ENCODE measurements around the gene STARD10. TPM values are rescaled to one million over a fixed set of nuclear protein-coding genes. Genes with fewer than 3 reads are reported as not detected.

The STARD10 gene
- total RNA-seq, 6 experiments from 2014 or later: 10.8 to 16.9 (median 15.8) TPM

- H3K36me3 Mint-ChIP-seq (ENCODE audit: low read depth): no peaks in the 10 kb centered on the region
- peak overlapping the region; percentile 27; the same call in 1 of the 2 replicates for H3K4me3 Mint-ChIP-seq
- no peak for TF ChIP-seq CTCF (IDR thresholded peaks at IDR 0.05)
- H3K27me3 Mint-ChIP-seq (ENCODE audit: insufficient read depth): peaks cover 4% of the 10 kb centered on the region
- DNase-seq: peak; percentile 39
- no peaks in the 10 kb centered on the region for H3K9me3 Mint-ChIP-seq
- peak overlapping the region; percentile 39 for H3K27ac Mint-ChIP-seq
- peaks cover 38% of the 10 kb centered on the region for H3K4me1 Mint-ChIP-seq (ENCODE audit: low read depth)
These were observed 22.3 kb downstream of the STARD10 start for GRCh38 chr11:72771507-72771906.

- peaks cover 38% of the 10 kb centered on the region for H3K4me1 Mint-ChIP-seq (ENCODE audit: low read depth)
- DNase-seq: no peak
- TF ChIP-seq CTCF (IDR thresholded peaks at IDR 0.05): no peak
- H3K27me3 Mint-ChIP-seq (ENCODE audit: insufficient read depth): peaks cover 6% of the 10 kb centered on the region
- H3K27ac Mint-ChIP-seq: no peak overlapping the region
- H3K9me3 Mint-ChIP-seq: no peaks in the 10 kb centered on the region
- no peaks in the 10 kb centered on the region for H3K36me3 Mint-ChIP-seq (ENCODE audit: low read depth)
- H3K4me3 Mint-ChIP-seq: no peak overlapping the region
These were observed 23.0 kb downstream of the STARD10 start for GRCh38 chr11:72770799-72771198.

GRCh38 chr11:72769680-72770079 is 24.2 kb downstream of the STARD10 start:
- DNase-seq: no peak
- peaks cover 7% of the 10 kb centered on the region for H3K27me3 Mint-ChIP-seq (ENCODE audit: insufficient read depth)
- TF ChIP-seq CTCF (IDR thresholded peaks at IDR 0.05): no peak
- H3K27ac Mint-ChIP-seq: no peak overlapping the region
- H3K4me1 Mint-ChIP-seq (ENCODE audit: low read depth): peaks cover 38% of the 10 kb centered on the region
- H3K4me3 Mint-ChIP-seq: no peak overlapping the region
- H3K36me3 Mint-ChIP-seq (ENCODE audit: low read depth): no peaks in the 10 kb centered on the region
- no peaks in the 10 kb centered on the region for H3K9me3 Mint-ChIP-seq

- H3K9me3 Mint-ChIP-seq: no peaks in the 10 kb centered on the region
- H3K27ac Mint-ChIP-seq: no peak overlapping the region; the same call in 1 of the 2 replicates
- peaks cover 5% of the 10 kb centered on the region for H3K27me3 Mint-ChIP-seq (ENCODE audit: insufficient read depth)
- no peak overlapping the region for H3K4me3 Mint-ChIP-seq
- peaks cover 33% of the 10 kb centered on the region for H3K4me1 Mint-ChIP-seq (ENCODE audit: low read depth)
- no peak for DNase-seq
- H3K36me3 Mint-ChIP-seq (ENCODE audit: low read depth): no peaks in the 10 kb centered on the region
- no peak for TF ChIP-seq CTCF (IDR thresholded peaks at IDR 0.05)
These were observed 25.3 kb downstream of the STARD10 start for GRCh38 chr11:72768581-72768980.

GRCh38 chr11:72767203-72768062 is 26.4 kb downstream of the STARD10 start:
- Mint-ChIP-seq H3K4me3 (no peak overlapping the region), H3K27me3 (ENCODE audit: insufficient read depth) (peaks cover 5% of the 10 kb centered on the region), H3K36me3 (ENCODE audit: low read depth) (no peaks in the 10 kb centered on the region), H3K27ac (no peak overlapping the region), H3K4me1 (ENCODE audit: low read depth) (peaks cover 21% of the 10 kb centered on the region), H3K9me3 (no peaks in the 10 kb centered on the region)
- no peak for DNase-seq
- no peak for TF ChIP-seq CTCF (IDR thresholded peaks at IDR 0.05)
